ENCODE measurements around the gene ISL2.

GRCh38 chr15:76312540-76313174 lies 23.9 kb upstream of the ISL2 start:
- peak; percentile 25; the same call in 1 of the 2 replicates for TF ChIP-seq FOXS1 (CRISPR knock-in tag; IDR thresholded peaks at IDR 0.05)
- TF ChIP-seq KDM1A (IDR thresholded peaks at IDR 0.05; ENCODE audit: low read depth) = no peak
- peak; percentile 90 for TF ChIP-seq MAX (IDR thresholded peaks at IDR 0.05)
- TF ChIP-seq CTCF (IDR thresholded peaks at IDR 0.05) = no peak
- no peak for TF ChIP-seq POLR2A (IDR thresholded peaks at IDR 0.05; ENCODE audit: low read length)
- no peak for TF ChIP-seq REST (IDR thresholded peaks at IDR 0.05)
- TF ChIP-seq SMC3 (IDR thresholded peaks at IDR 0.05) = peak; percentile 31; the same call in 2 of the 3 replicates
- TF ChIP-seq JUN (IDR thresholded peaks at IDR 0.05) = peak; percentile 55 to 70; a peak in 2 of 5 replicates
- no peak for TF ChIP-seq RCOR1 (IDR thresholded peaks at IDR 0.05; ENCODE audit: low read depth, low read length)
- TF ChIP-seq RAD21 (conservative IDR thresholded peaks at IDR 0.05 in 1 of 2, IDR thresholded peaks at IDR 0.05 in 1 of 2) = peak in 1 of 2 experiments; percentile 23; a peak in 2 of 5 replicates
- no peak for TF ChIP-seq PHF8 (IDR thresholded peaks at IDR 0.05; ENCODE audit: borderline replicate concordance, low read depth)
